Karpas-422 (cell line): ENCODE measurements around the gene BMP15. TPM values are rescaled to one million over a fixed set of nuclear protein-coding genes. Genes with fewer than 3 reads are reported as not detected.

ENCODE experiments used
- DNase-seq: peaks from one replicate; pipeline ENCODE4 v3.0.0-alpha.2; 2015
- H2AFZ ChIP-seq: fragments of 200-600 bp; sonication (generic); 2 replicates; pipeline ENCODE4 v1.6.1; 2014; ENCODE audit warnings: antibody characterized with exemption, low read length, mixed read lengths
- H3K27ac ChIP-seq: fragments of 200-600 bp; sonication (generic); 2 replicates; pipeline ENCODE4 v1.5.1; 2014; ENCODE audit warnings: mild to moderate bottlenecking, low read length, moderate library complexity
- H3K27me3 ChIP-seq: fragments of 200-600 bp; sonication (generic); 2 replicates; pipeline ENCODE4 v1.6.1; 2014; ENCODE audit warnings: low read length, mixed read lengths
- H3K36me3 ChIP-seq: fragments of 200-600 bp; sonication (generic); 2 replicates; pipeline ENCODE4 v1.6.1; 2014; ENCODE audit warnings: low read length, mixed read lengths; ENCODE audit not compliant: insufficient read depth
- H3K4me1 ChIP-seq: fragments of 200-600 bp; sonication (generic); 2 replicates; pipeline ENCODE4 v1.6.1; 2014; ENCODE audit warnings: mild to moderate bottlenecking, low read length, mixed read lengths
- H3K4me2 ChIP-seq: fragments of 200-600 bp; sonication (generic); 2 replicates; pipeline ENCODE4 v1.6.1; 2014; ENCODE audit warnings: low read length, low read depth, mild to moderate bottlenecking; ENCODE audit not compliant: poor library complexity, severe bottlenecking
- H3K4me3 ChIP-seq: fragments of 200-600 bp; sonication (generic); 2 replicates; pipeline ENCODE4 v1.5.1; 2014; ENCODE audit warnings: mild to moderate bottlenecking, antibody characterized with exemption, low read length, mixed read lengths
- H3K79me2 ChIP-seq: fragments of 200-600 bp; sonication (generic); 2 replicates; pipeline ENCODE4 v1.6.1; 2014; ENCODE audit warnings: mild to moderate bottlenecking, low read length, mixed read lengths
- H3K9ac ChIP-seq: fragments of 200-600 bp; sonication (generic); 2 replicates; pipeline ENCODE4 v1.6.0; 2014; ENCODE audit warnings: low read length
- H3K9me2 ChIP-seq: fragments of 200-600 bp; sonication (generic), shearing (Covaris generic); replicated peaks from 2 replicates; pipeline ENCODE4 v1.6.0; 2014; ENCODE audit warnings: mild to moderate bottlenecking, low read length, moderate library complexity; ENCODE audit not compliant: insufficient read depth
- H3K9me3 ChIP-seq: fragments of 300-700, 200-600 bp; sonication (generic); 2 replicates; pipeline ENCODE4 v1.6.1; 2014; ENCODE audit warnings: low read length, mixed read lengths
- H4K20me1 ChIP-seq: fragments of 200-600 bp; sonication (generic); 2 replicates; pipeline ENCODE4 v1.6.1; 2014; ENCODE audit warnings: mild to moderate bottlenecking, antibody characterized with exemption, low read length, low read depth; ENCODE audit not compliant: insufficient read depth
- total RNA-seq: library from RNA; depleted of rRNA; stranded (reverse); fragments of >200 nt; shearing (Covaris generic); gene quantifications from 2 replicates; pipeline ENCODE4 v1.2.3, GENCODE V29; 2014; ENCODE audit warnings: low replicate concordance

The BMP15 gene
- total RNA-seq, 1 experiment from 2014 or later: not detected

- no peak overlapping the region for H2AFZ ChIP-seq
- no peak overlapping the region for H3K4me3 ChIP-seq
- no peaks in the 10 kb centered on the region for H3K4me1 ChIP-seq
- H3K9ac ChIP-seq: no peak overlapping the region
- no peaks in the 10 kb centered on the region for H3K79me2 ChIP-seq
- no peak for DNase-seq
- H3K9me2 ChIP-seq: no peaks in the 10 kb centered on the region
- H3K27me3 ChIP-seq: no peaks in the 10 kb centered on the region
- H3K9me3 ChIP-seq: no peaks in the 10 kb centered on the region
- H3K27ac ChIP-seq: no peak overlapping the region
- H3K4me2 ChIP-seq: no peak overlapping the region
- H3K36me3 ChIP-seq: no peaks in the 10 kb centered on the region
- no peaks in the 10 kb centered on the region for H4K20me1 ChIP-seq
Measured at GRCh38 chrX:50888884-50889283, 21.7 kb upstream of the BMP15 start.

DNA sequence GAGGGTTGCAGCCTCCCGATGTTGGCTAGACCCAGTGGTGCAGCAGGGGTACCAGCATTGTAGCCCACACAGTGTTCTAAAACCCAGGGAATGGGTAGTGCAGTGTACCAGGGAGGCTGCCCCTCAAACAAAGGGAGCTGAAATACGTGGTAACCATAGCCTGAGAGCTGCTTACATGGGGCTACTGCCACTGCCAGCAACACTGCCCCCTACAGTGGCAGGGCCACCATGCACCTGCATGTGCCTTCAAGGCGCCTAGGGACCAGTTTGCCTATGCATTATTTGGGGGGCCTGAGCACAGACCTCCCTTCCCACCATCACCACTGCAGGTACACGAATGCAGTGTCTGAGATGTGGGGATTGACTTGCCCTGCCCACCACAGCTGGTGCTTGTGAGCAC, 21.0 kb upstream of the BMP15 start:
- Histone ChIP-seq H3K79me2 (no peaks in the 10 kb centered on the region), H2AFZ (no peak overlapping the region), H3K4me2 (no peak overlapping the region), H3K4me3 (no peak overlapping the region), H3K9me3 (no peaks in the 10 kb centered on the region), H3K9me2 (no peaks in the 10 kb centered on the region), H3K27me3 (no peaks in the 10 kb centered on the region), H3K27ac (no peak overlapping the region), H3K36me3 (no peaks in the 10 kb centered on the region), H4K20me1 (no peaks in the 10 kb centered on the region), H3K4me1 (no peaks in the 10 kb centered on the region), H3K9ac (no peak overlapping the region)
- peak; percentile 50 for DNase-seq

DNA sequence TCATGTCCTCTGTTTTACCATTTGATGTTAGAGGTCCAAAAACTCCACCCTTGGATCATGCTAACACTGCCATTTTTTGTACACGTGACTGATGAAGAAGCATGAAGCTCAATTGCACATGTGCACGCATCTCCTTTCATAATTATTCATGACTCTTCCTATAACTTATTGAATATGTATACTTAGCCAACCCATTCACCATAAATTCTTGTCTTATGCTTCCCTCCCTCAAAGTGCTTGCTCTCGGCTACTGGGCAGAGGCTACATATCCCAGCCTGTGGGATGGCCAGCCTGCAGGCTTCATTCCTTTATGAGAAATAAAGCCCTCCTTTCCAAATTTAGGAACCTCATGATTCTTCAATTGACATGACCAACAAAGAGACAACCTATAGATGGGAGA, 17.5 kb upstream of the BMP15 start:
- H3K9me3 ChIP-seq: no peaks in the 10 kb centered on the region
- DNase-seq: no peak

DNA sequence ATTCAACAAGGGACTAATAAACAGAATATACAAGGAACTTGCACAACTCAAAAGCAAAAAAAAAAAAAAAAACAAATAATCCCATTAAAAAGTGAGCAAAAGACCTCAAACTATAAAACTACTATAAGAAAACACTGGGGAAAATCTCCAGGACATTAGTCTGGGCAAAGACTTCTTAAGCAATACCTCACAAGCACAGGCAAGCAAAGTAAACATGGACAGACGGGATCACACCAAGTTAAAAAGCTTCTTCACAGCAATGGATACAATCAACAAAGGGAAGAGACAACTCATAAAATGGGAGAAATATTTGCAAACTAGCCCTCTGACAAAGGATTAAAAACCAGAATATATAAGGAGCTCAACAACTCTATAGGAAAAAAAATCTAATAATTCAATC, 17.1 kb upstream of the BMP15 start:
- Histone ChIP-seq H3K36me3 (no peaks in the 10 kb centered on the region), H3K4me2 (no peak overlapping the region), H3K27ac (no peak overlapping the region), H3K27me3 (no peaks in the 10 kb centered on the region), H3K79me2 (no peaks in the 10 kb centered on the region), H2AFZ (no peak overlapping the region), H3K9me3 (no peaks in the 10 kb centered on the region), H3K9me2 (no peaks in the 10 kb centered on the region), H4K20me1 (no peaks in the 10 kb centered on the region), H3K4me1 (no peaks in the 10 kb centered on the region), H3K4me3 (no peak overlapping the region), H3K9ac (no peak overlapping the region)
- no peak for DNase-seq

More for the DNA sequence above, 17.5 kb upstream of the BMP15 start:
- H3K4me3 ChIP-seq: no peak overlapping the region
- H2AFZ ChIP-seq: no peak overlapping the region
- no peak overlapping the region for H3K4me2 ChIP-seq
- H3K79me2 ChIP-seq: no peaks in the 10 kb centered on the region
- no peaks in the 10 kb centered on the region for H3K27me3 ChIP-seq
- no peaks in the 10 kb centered on the region for H3K36me3 ChIP-seq
- no peak overlapping the region for H3K9ac ChIP-seq
- no peaks in the 10 kb centered on the region for H3K9me2 ChIP-seq
- no peak overlapping the region for H3K27ac ChIP-seq
- no peaks in the 10 kb centered on the region for H4K20me1 ChIP-seq
- no peaks in the 10 kb centered on the region for H3K4me1 ChIP-seq

DNA sequence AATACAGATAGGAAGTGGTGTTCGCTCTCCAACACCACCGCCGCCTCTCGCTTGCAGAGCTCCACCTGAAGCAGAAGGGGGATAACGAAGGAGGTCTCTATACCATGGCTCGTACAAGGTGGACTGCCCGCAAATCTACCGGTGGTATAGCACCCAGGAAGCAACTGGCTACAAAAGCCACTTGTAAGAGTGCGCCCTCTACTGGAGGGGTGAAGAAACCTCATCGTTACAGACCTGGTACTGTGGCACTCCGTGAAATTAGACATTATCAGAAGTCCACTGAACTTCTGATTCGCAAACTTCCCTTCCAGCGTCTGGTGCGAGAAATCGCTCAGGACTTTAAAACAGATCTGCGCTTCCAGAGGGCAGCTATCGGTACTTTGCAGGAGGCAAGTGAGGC, 5.2 kb upstream of the BMP15 start:
- no peaks in the 10 kb centered on the region for H3K27me3 ChIP-seq
- H3K36me3 ChIP-seq: no peaks in the 10 kb centered on the region
- H3K9me2 ChIP-seq: no peaks in the 10 kb centered on the region
- H3K4me1 ChIP-seq: no peaks in the 10 kb centered on the region
- no peak overlapping the region for H3K9ac ChIP-seq
- H3K4me2 ChIP-seq: no peak overlapping the region
- no peak overlapping the region for H3K4me3 ChIP-seq
- DNase-seq: peak; percentile 81
- H4K20me1 ChIP-seq: no peaks in the 10 kb centered on the region
- no peak overlapping the region for H2AFZ ChIP-seq
- no peak overlapping the region for H3K27ac ChIP-seq
- H3K9me3 ChIP-seq: no peaks in the 10 kb centered on the region
- no peaks in the 10 kb centered on the region for H3K79me2 ChIP-seq

- no peak for DNase-seq
- no peak overlapping the region for H2AFZ ChIP-seq
- H3K9me2 ChIP-seq: no peaks in the 10 kb centered on the region
- H3K4me3 ChIP-seq: no peak overlapping the region
- no peak overlapping the region for H3K9ac ChIP-seq
- no peaks in the 10 kb centered on the region for H3K27me3 ChIP-seq
- H4K20me1 ChIP-seq: no peaks in the 10 kb centered on the region
- H3K4me2 ChIP-seq: no peak overlapping the region
- no peaks in the 10 kb centered on the region for H3K9me3 ChIP-seq
- no peaks in the 10 kb centered on the region for H3K4me1 ChIP-seq
- no peak overlapping the region for H3K27ac ChIP-seq
- no peaks in the 10 kb centered on the region for H3K79me2 ChIP-seq
- H3K36me3 ChIP-seq: no peaks in the 10 kb centered on the region
Measured at GRCh38 chrX:50913520-50913919, 3.0 kb downstream of the BMP15 start.

- H3K9me2 ChIP-seq: no peaks in the 10 kb centered on the region
- H3K79me2 ChIP-seq: no peaks in the 10 kb centered on the region
- peak overlapping the region; percentile 6 for H3K4me2 ChIP-seq
- H3K27ac ChIP-seq: no peak overlapping the region
- H4K20me1 ChIP-seq: no peaks in the 10 kb centered on the region
- no peaks in the 10 kb centered on the region for H3K9me3 ChIP-seq
- peaks cover 13% of the 10 kb centered on the region for H3K4me1 ChIP-seq
- DNase-seq: peak; percentile 64
- no peak overlapping the region for H2AFZ ChIP-seq
- H3K4me3 ChIP-seq: no peak overlapping the region
- H3K27me3 ChIP-seq: no peaks in the 10 kb centered on the region
- H3K36me3 ChIP-seq: no peaks in the 10 kb centered on the region
- H3K9ac ChIP-seq: no peak overlapping the region
Measured at GRCh38 chrX:50920132-50920531, 9.6 kb downstream of the BMP15 start.

GRCh38 chrX:50927127-50927526, 16.6 kb downstream of the BMP15 start:
- Histone ChIP-seq H3K9ac (no peak overlapping the region), H3K4me2 (no peak overlapping the region), H3K27me3 (no peaks in the 10 kb centered on the region), H3K9me3 (no peaks in the 10 kb centered on the region), H4K20me1 (no peaks in the 10 kb centered on the region), H3K4me3 (no peak overlapping the region), H3K27ac (no peak overlapping the region), H2AFZ (no peak overlapping the region), H3K79me2 (no peaks in the 10 kb centered on the region), H3K4me1 (no peaks in the 10 kb centered on the region), H3K36me3 (no peaks in the 10 kb centered on the region), H3K9me2 (no peaks in the 10 kb centered on the region)
- peak; percentile 9 for DNase-seq

DNA sequence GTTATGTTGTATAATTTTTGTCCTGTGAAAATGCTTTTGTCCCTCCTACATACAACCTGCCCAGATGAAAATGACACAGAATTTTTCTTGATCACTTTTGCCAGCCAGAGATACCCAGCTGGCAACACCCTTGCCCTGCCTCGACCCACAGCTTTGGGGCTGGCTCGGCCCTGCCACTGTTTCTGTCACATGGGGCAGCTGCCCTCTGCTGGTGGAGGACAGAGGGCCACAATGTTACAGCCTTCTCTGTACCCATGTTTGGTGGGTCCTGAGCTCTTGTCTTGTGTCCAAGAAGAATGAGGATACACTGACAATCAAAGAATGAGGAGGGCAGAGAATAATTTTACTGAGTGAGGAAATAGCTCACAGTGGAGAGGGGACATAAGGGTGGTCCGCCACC, 31.1 kb downstream of the BMP15 start:
- Histone ChIP-seq H3K4me3 (no peak overlapping the region), H3K9me2 (no peaks in the 10 kb centered on the region), H4K20me1 (no peaks in the 10 kb centered on the region), H2AFZ (no peak overlapping the region), H3K27me3 (no peaks in the 10 kb centered on the region), H3K4me1 (no peaks in the 10 kb centered on the region), H3K9ac (no peak overlapping the region), H3K27ac (no peak overlapping the region), H3K79me2 (no peaks in the 10 kb centered on the region), H3K4me2 (no peak overlapping the region), H3K36me3 (no peaks in the 10 kb centered on the region), H3K9me3 (no peaks in the 10 kb centered on the region)
- DNase-seq: peak; percentile 73
